Mammary epithelial cell (primary cell): ENCODE measurements around the gene FBXL5.

Experiments used
- CTCF ChIP-seq, 2 donors: IDR thresholded peaks in 1 of 2; conservative IDR thresholded peaks in 1 of 2; 2 replicates each; pipeline ENCODE4 v1.5.1; 2011 to 2012; ENCODE audit warnings: inconsistent platforms in 2 of 2, low read length in 2 of 2, mild to moderate bottlenecking in 2 of 2, control low read depth in 1 of 2, low read depth in 1 of 2; ENCODE audit not compliant: insufficient read depth in 1 of 2; ENCODE audit errors: extremely low read depth in 1 of 2
- EZH2 ChIP-seq: IDR thresholded peaks from 2 replicates; pipeline ENCODE4 v1.6.1; 2012; ENCODE audit warnings: low read length, inconsistent platforms, borderline replicate concordance

- TF ChIP-seq CTCF (conservative IDR thresholded peaks at IDR 0.05 in 1 of 2, IDR thresholded peaks at IDR 0.05 in 1 of 2; ENCODE audit: extremely low read depth in 1 of 2, insufficient read depth in 1 of 2, low read depth in 1 of 2, low read length in 2 of 2) (no peak), EZH2 (no peak)
Observed at GRCh38 chr4:15667006-15667405, 11.8 kb upstream of the FBXL5 start.
